GM23338 (cell line): ENCODE measurements around the gene CDKL1. TPM values are rescaled to one million over a fixed set of nuclear protein-coding genes. Genes with fewer than 3 reads are reported as not detected.

ENCODE experiments used
- ATAC-seq: fragments of 200-7000 bp; cut with Tn5 transposase; 3 replicates; pipeline ENCODE4 v1.9.1; 2020
- DNase-seq: peaks from one replicate; pipeline ENCODE4 v3.0.0-alpha.2; 2015; ENCODE audit warnings: low spot score
- H2AFZ ChIP-seq: fragments of 200-600 bp; sonication (generic); 2 replicates; pipeline ENCODE4 v1.8.0; 2016; ENCODE audit warnings: antibody characterized with exemption, mild to moderate bottlenecking, moderate library complexity
- H3F3A ChIP-seq: fragments of 200-600 bp; sonication (generic); replicated peaks from 2 replicates; pipeline ENCODE4 v1.8.0; 2017; ENCODE audit warnings: antibody characterized with exemption, mixed run types, low read depth
- H3K27ac ChIP-seq: fragments of 200-600 bp; sonication (generic); 2 replicates; pipeline ENCODE4 v1.6.1; 2016; ENCODE audit warnings: low read depth
- H3K27me3 ChIP-seq: fragments of 200-600 bp; sonication (generic); 2 replicates; pipeline ENCODE4 v1.8.0; 2016; ENCODE audit warnings: mild to moderate bottlenecking, mixed run types, moderate library complexity; ENCODE audit not compliant: insufficient read depth
- H3K36me3 ChIP-seq: fragments of 200-600 bp; sonication (generic); 2 replicates; pipeline ENCODE4 v1.8.0; 2016; ENCODE audit warnings: mild to moderate bottlenecking; ENCODE audit not compliant: insufficient read depth
- H3K4me1 ChIP-seq: fragments of 200-600 bp; sonication (generic); 2 replicates; pipeline ENCODE4 v1.8.0; 2016; ENCODE audit warnings: mild to moderate bottlenecking, moderate library complexity; ENCODE audit not compliant: insufficient read depth
- H3K4me2 ChIP-seq: fragments of 200-600 bp; sonication (generic); 2 replicates; pipeline ENCODE4 v1.7.1; 2017; ENCODE audit warnings: mixed run types
- H3K4me3 ChIP-seq: fragments of 200-600 bp; sonication (generic); 2 replicates; pipeline ENCODE4 v1.6.1; 2016; ENCODE audit warnings: mixed run types
- H3K79me2 ChIP-seq: fragments of 200-600 bp; sonication (generic); replicated peaks from 2 replicates; pipeline ENCODE4 v1.8.0; 2017; ENCODE audit warnings: mild to moderate bottlenecking; ENCODE audit not compliant: insufficient read depth
- H3K9me2 ChIP-seq: fragments of 200-600 bp; sonication (generic); 2 replicates; pipeline ENCODE4 v1.8.0; 2017; ENCODE audit not compliant: insufficient read depth
- H4K20me1 ChIP-seq: fragments of 200-600 bp; sonication (generic); replicated peaks from 2 replicates; pipeline ENCODE4 v1.8.0; 2017; ENCODE audit warnings: mild to moderate bottlenecking; ENCODE audit not compliant: insufficient read depth
- H3K27ac Mint-ChIP-seq: 2 replicates; pipeline ENCODE4 v1.8.0; 2020; ENCODE audit warnings: inconsistent platforms, mild to moderate bottlenecking, moderate library complexity, mixed read lengths
- H3K27me3 Mint-ChIP-seq: 3 replicates; pipeline ENCODE4 v1.8.0; 2022; ENCODE audit warnings: low read depth, mild to moderate bottlenecking, moderate library complexity, mixed read lengths, inconsistent platforms; ENCODE audit not compliant: insufficient read depth, poor library complexity
- H3K36me3 Mint-ChIP-seq: 3 replicates; pipeline ENCODE4 v1.8.0; 2021; ENCODE audit warnings: low read depth, mild to moderate bottlenecking, inconsistent platforms, moderate library complexity, mixed read lengths
- H3K4me1 Mint-ChIP-seq: 3 replicates; pipeline ENCODE4 v1.8.0; 2020; ENCODE audit warnings: mild to moderate bottlenecking, inconsistent platforms, mixed read lengths
- H3K4me3 Mint-ChIP-seq: 3 replicates; pipeline ENCODE4 v1.8.0; 2021; ENCODE audit warnings: moderate library complexity, mild to moderate bottlenecking, inconsistent platforms, mixed read lengths
- H3K9me3 Mint-ChIP-seq: 3 replicates; pipeline ENCODE4 v1.8.0; 2020; ENCODE audit warnings: moderate library complexity, mild to moderate bottlenecking, inconsistent platforms, mixed read lengths
- CREB1 ChIP-seq: fragments of 250-450 bp; sonication (Bioruptor Pico); IDR thresholded peaks from 2 replicates; pipeline ENCODE4 v1.5.0; 2020; ENCODE audit warnings: low read depth, mild to moderate bottlenecking, moderate library complexity
- CTCF ChIP-seq, 2 experiments: fragments of 200-600 bp in 1 of 2; sonication (generic) in 1 of 2; conservative IDR thresholded peaks; 2 replicates each; pipeline versions ENCODE4 v1.5.1 to v1.6.1; 2016 to 2017; ENCODE audit warnings: antibody characterized with exemption in 2 of 2, low read depth in 2 of 2, mild to moderate bottlenecking in 2 of 2, moderate library complexity in 1 of 2
- ETS1 ChIP-seq: IDR thresholded peaks from 2 replicates; pipeline ENCODE4 v1.6.1; 2016; ENCODE audit warnings: antibody characterized with exemption
- EZH2 ChIP-seq: fragments of 200-600 bp; sonication (generic); IDR thresholded peaks from one replicate; pipeline ENCODE4 v1.8.0; 2017; ENCODE audit warnings: antibody characterized with exemption, mild to moderate bottlenecking, low read depth; ENCODE audit not compliant: unreplicated experiment
- EZH2phosphoT487 ChIP-seq: fragments of 200-600 bp; sonication (generic); IDR thresholded peaks from one replicate; pipeline ENCODE4 v1.8.1; 2018; ENCODE audit warnings: antibody characterized with exemption; ENCODE audit not compliant: unreplicated experiment
- JUNB ChIP-seq: IDR thresholded peaks from one replicate; pipeline ENCODE4 v1.6.1; 2016; ENCODE audit warnings: antibody characterized with exemption; ENCODE audit not compliant: unreplicated experiment
- NANOG ChIP-seq: IDR thresholded peaks from 2 replicates; pipeline ENCODE4 v1.6.1; 2016; ENCODE audit warnings: antibody characterized with exemption, borderline replicate concordance
- STAT1 ChIP-seq: IDR thresholded peaks from one replicate; pipeline ENCODE4 v1.6.1; 2016; ENCODE audit warnings: antibody characterized with exemption; ENCODE audit not compliant: unreplicated experiment
- ZNF114 ChIP-seq: fragments of 250-450 bp; sonication (Bioruptor Pico); IDR thresholded peaks from 2 replicates; pipeline ENCODE4 v1.5.0; 2020; ENCODE audit warnings: mild to moderate bottlenecking, moderate library complexity
- ZNF462 ChIP-seq: fragments of 250-450 bp; sonication (Bioruptor Pico); IDR thresholded peaks from 2 replicates; pipeline ENCODE4 v1.5.0; 2020; ENCODE audit warnings: mild to moderate bottlenecking, moderate library complexity
- polyA plus RNA-seq: library from polyadenylated mRNA; unstranded; fragments of >200 nt; fragmentation: Nextera tagmentation; extraction: Ambion mirVana; gene quantifications from 2 replicates; pipeline ENCODE4 v1.2.1, GENCODE V29; 2016
- total RNA-seq: library from RNA; depleted of rRNA; stranded (reverse); fragments of >200 nt; shearing (Covaris generic); gene quantifications from 2 replicates; pipeline ENCODE4 v1.2.3, GENCODE V29; 2014

The CDKL1 gene
- total and polyA plus RNA-seq, 2 experiments from 2014 or later = 0.52 TPM

GRCh38 chr14:50350975-50351374, 45.7 kb downstream of the CDKL1 start:
- Mint-ChIP-seq H3K27me3 (peaks cover 2% of the 10 kb centered on the region), H3K9me3 (no peaks in the 10 kb centered on the region), H3K4me3 (no peak overlapping the region), H3K36me3 (no peaks in the 10 kb centered on the region), H3K27ac (no peak overlapping the region), H3K4me1 (peaks cover 10% of the 10 kb centered on the region; the same call in 2 of the 3 replicates)
- DNase-seq (no peak), ATAC-seq (no peak)
- no peaks in the 10 kb centered on the region for H3K9me2 ChIP-seq
- H3K36me3 ChIP-seq = no peaks in the 10 kb centered on the region
- no peaks in the 10 kb centered on the region for H3F3A ChIP-seq
- H3K27ac ChIP-seq = no peak overlapping the region
- TF ChIP-seq NANOG = no peak
- no peak for TF ChIP-seq STAT1
- no peak for TF ChIP-seq CTCF (conservative IDR thresholded peaks at IDR 0.05; ENCODE audit: low read depth in 2 of 2)
- no peak for TF ChIP-seq ZNF462
- no peak for TF ChIP-seq ETS1
- TF ChIP-seq ZNF114 (CRISPR knock-in tag) = no peak
- TF ChIP-seq JUNB = no peak
- no peak for TF ChIP-seq EZH2
- TF ChIP-seq CREB1 (CRISPR knock-in tag) = no peak
- no peak for TF ChIP-seq EZH2phosphoT487
- no peak overlapping the region for H2AFZ ChIP-seq
- no peaks in the 10 kb centered on the region for H4K20me1 ChIP-seq
- H3K4me2 ChIP-seq = no peak overlapping the region
- H3K27me3 ChIP-seq = no peaks in the 10 kb centered on the region
- no peaks in the 10 kb centered on the region for H3K4me1 ChIP-seq
- no peaks in the 10 kb centered on the region for H3K79me2 ChIP-seq
- no peak overlapping the region for H3K4me3 ChIP-seq
